GM12878 (cell line): ENCODE results near the gene C12orf60. TPM values are rescaled to one million over a fixed set of nuclear protein-coding genes. Genes with fewer than 3 reads are reported as not detected.

Source experiments
- ATAC-seq: fragments of 200-7000 bp; cut with Tn5 transposase; 3 replicates; pipeline ENCODE4 v1.9.1; 2020; ENCODE audit warnings: mild to moderate bottlenecking, moderate library complexity
- BruUV-seq: library from RNA; stranded (reverse); fragments of 400-500 nt; replicated peaks from 2 replicates; lab custom pipeline; 2021; lab: Mats Ljungman, UMichigan
- CTCF ChIA-PET: fragments of 300-600 bp; sonication (Branson Sonifier 250); formaldehyde crosslinking; extraction: SDS; loops from one replicate; lab custom pipeline; 2021; ENCODE audit warnings: inconsistent platforms; lab: Yijun Ruan, JAX
- POLR2A ChIA-PET: fragments of 350-600 bp; formaldehyde crosslinking; extraction: SDS; loops from one replicate; lab custom pipeline; 2021; ENCODE audit warnings: inconsistent platforms; lab: Charles Lee
- RAD21 ChIA-PET: fragments of 300-600 bp; sonication (Branson Sonifier 250); formaldehyde crosslinking; loops from one replicate; lab custom pipeline; 2023; ENCODE audit warnings: antibody characterized with exemption; ENCODE audit not compliant: unreplicated experiment; lab: Charles Lee
- SMC1A ChIA-PET: fragments of 300-600 bp; sonication (Branson Sonifier 250); formaldehyde crosslinking; loops from one replicate; lab custom pipeline; 2023; ENCODE audit not compliant: unreplicated experiment, uncharacterized antibody; lab: Charles Lee
- DNase-seq: peaks from one replicate; pipeline ENCODE4 v3.0.0-alpha.2; 2011; ENCODE audit warnings: low read depth, low spot score
- FAIRE-seq: peaks from 3 replicates; lab custom pipeline; 2011; peaks lifted over from hg19 to GRCh38; lab: Jason Lieb, UNC
- H2AFZ ChIP-seq: 2 replicates; pipeline ENCODE4 v1.6.0; 2011; ENCODE audit warnings: low read depth, low read length, control low read depth; ENCODE audit not compliant: control insufficient read depth
- H3K27ac ChIP-seq: 2 replicates; pipeline ENCODE4 v1.5.1; 2011; ENCODE audit warnings: control low read depth; ENCODE audit not compliant: control insufficient read depth, insufficient read depth
- H3K27me3 ChIP-seq, 2 experiments: replicated peaks in 1 of 2; 2 replicates each; pipeline versions ENCODE4 v1.6.0 to v1.6.1; 2011; ENCODE audit warnings: low read length in 1 of 2; ENCODE audit not compliant: control insufficient read depth in 2 of 2, insufficient read depth in 2 of 2
- H3K36me3 ChIP-seq, 2 experiments: 2 replicates each; pipeline ENCODE4 v1.5.1; 2011; ENCODE audit warnings: low read length in 1 of 2; ENCODE audit not compliant: control insufficient read depth in 2 of 2, insufficient read depth in 2 of 2
- H3K4me1 ChIP-seq: 2 replicates; pipeline ENCODE4 v1.6.1; 2011; ENCODE audit warnings: mild to moderate bottlenecking, low read length, moderate library complexity, mixed read lengths; ENCODE audit not compliant: control insufficient read depth, insufficient read depth
- H3K4me2 ChIP-seq: 2 replicates; pipeline ENCODE4 v1.6.0; 2011; ENCODE audit warnings: control low read depth; ENCODE audit not compliant: control insufficient read depth, insufficient read depth
- H3K4me3 ChIP-seq: fragments of 200-600 bp; sonication (generic); 2 replicates; pipeline ENCODE4 v1.5.1; 2016
- H3K79me2 ChIP-seq: 2 replicates; pipeline ENCODE4 v1.6.0; 2011; ENCODE audit warnings: low read length; ENCODE audit not compliant: control insufficient read depth, insufficient read depth
- H3K9ac ChIP-seq: 2 replicates; pipeline ENCODE4 v1.8.0; 2011; ENCODE audit warnings: low read length, control low read depth, mixed read lengths; ENCODE audit not compliant: control insufficient read depth, insufficient read depth
- H3K9me3 ChIP-seq: replicated peaks from 3 replicates; pipeline ENCODE4 v1.5.1; 2011; ENCODE audit warnings: mild to moderate bottlenecking, low read length; ENCODE audit not compliant: control insufficient read depth, insufficient read depth
- H4K20me1 ChIP-seq: 2 replicates; pipeline ENCODE4 v1.6.0; 2011; ENCODE audit not compliant: control insufficient read depth, insufficient read depth
- BHLHE40 ChIP-seq, 2 experiments: fragments of 450-650 bp in 1 of 2; IDR thresholded peaks; 2 replicates each; pipeline ENCODE4 v1.6.1; 2011 to 2017; ENCODE audit warnings: low read depth in 2 of 2, borderline replicate concordance in 1 of 2, improper control_type of control experiment in 1 of 2, low read length in 1 of 2, mild to moderate bottlenecking in 1 of 2
- JUNB ChIP-seq: IDR thresholded peaks from 2 replicates; pipeline ENCODE4 v1.6.1; 2016; ENCODE audit warnings: antibody characterized with exemption, mild to moderate bottlenecking
- MTA2 ChIP-seq: fragments of 450-650 bp; IDR thresholded peaks from 2 replicates; pipeline ENCODE4 v1.6.1; 2016; ENCODE audit warnings: low read depth, mild to moderate bottlenecking, moderate library complexity
- RUNX3 ChIP-seq: IDR thresholded peaks from 2 replicates; pipeline ENCODE4 v1.6.1; 2012; ENCODE audit warnings: low read length, inconsistent platforms
- SMARCA5 ChIP-seq: fragments of 450-650 bp; IDR thresholded peaks from 2 replicates; pipeline ENCODE4 v1.6.1; 2017; ENCODE audit warnings: mild to moderate bottlenecking
- in situ Hi-C: fragments of 300-500 bp; cut with MboI; formaldehyde crosslinking; loops from 9 replicates; pipeline ENCODE4 v1.14.3; 2018; ENCODE audit warnings: mixed read lengths
- intact Hi-C: fragments of 100-400 bp; cut with micrococcal nuclease; formaldehyde crosslinking; loops from one replicate; pipeline ENCODE4 v1.14.2; 2022; ENCODE audit not compliant: unreplicated experiment
- polyA plus RNA-seq, 11 experiments: library from polyadenylated mRNA; depleted of rRNA in 4 of 11; unstranded in 6 of 11; stranded (reverse) in 5 of 11; fragments of >200 nt; fragmentation: Nextera tagmentation in 4 of 11; fragmentation: Illumina TruSeq in 1 of 11; extraction: Ambion mirVana in 4 of 11; extraction: Trizol in 1 of 11; gene quantifications; 1 replicate in 1 of 11; 2 replicates in 10 of 11; pipeline versions ENCODE4 v1.2.1 to v1.2.3, GENCODE V29; 2011 to 2016; ENCODE audit warnings: inconsistent platforms in 2 of 11, missing spikeins in 2 of 11, low read depth in 1 of 11
- total RNA-seq, 4 experiments: library from RNA; depleted of rRNA in 3 of 4; stranded (reverse); fragments of >200 nt in 3 of 4; fragmentation: Illumina TruSeq in 1 of 4; extraction: Trizol in 1 of 4; gene quantifications; 2 replicates each; pipeline versions ENCODE4 v1.2.1 to v1.2.3, GENCODE V29; 2013 to 2021
- TF ChIP-seq, protein P1 (sequence below): fragments of 450-650 bp; IDR thresholded peaks from 2 replicates; pipeline ENCODE4 v1.6.1; 2016; ENCODE audit warnings: mild to moderate bottlenecking
- TF ChIP-seq, protein P2 (sequence below): IDR thresholded peaks from 2 replicates; pipeline ENCODE4 v1.6.1; 2012; ENCODE audit warnings: low read length, inconsistent platforms
- TF ChIP-seq, protein P3 (sequence below): IDR thresholded peaks from 2 replicates; pipeline ENCODE4 v1.6.1; 2011; ENCODE audit warnings: borderline replicate concordance, low read depth, mild to moderate bottlenecking, moderate library complexity, low read length; ENCODE audit not compliant: insufficient read depth, poor library complexity, severe bottlenecking

The C12orf60 gene
- total and polyA plus RNA-seq, 10 of the 15 experiments (the other 5 are each of a cell fraction or from before 2014, with no cell fraction given): 1.8 to 7.2 (median 3.2) TPM

DNA sequence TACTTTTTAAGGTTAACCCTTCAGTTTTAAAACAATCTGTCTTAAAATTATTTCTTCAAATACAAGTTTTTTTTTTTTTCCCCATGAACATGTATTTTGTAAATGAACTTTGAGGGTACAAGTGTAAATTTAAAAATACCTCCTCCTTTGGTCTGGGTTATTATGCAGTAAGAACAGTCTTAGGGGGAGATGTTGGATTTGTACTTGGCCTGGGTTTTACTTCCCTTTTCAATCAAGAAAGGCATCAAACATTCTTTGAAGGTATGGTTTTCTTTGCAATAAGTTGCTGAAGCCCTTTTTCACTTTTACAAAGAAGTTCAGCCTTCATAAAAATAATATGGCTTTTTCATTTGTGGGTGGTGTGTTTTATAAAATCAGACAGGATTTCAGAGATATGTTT is 20.7 kb upstream of the C12orf60 start:
- peak; percentile 74 for ATAC-seq
- Histone ChIP-seq H3K9me3 (no peaks in the 10 kb centered on the region), H3K79me2 (no peaks in the 10 kb centered on the region), H3K27me3 (no peaks in the 10 kb centered on the region), H3K27ac (no peak overlapping the region), H3K4me3 (no peak overlapping the region), H3K36me3 (peaks cover 0 to 1% of the 10 kb centered on the region in 2 experiments; a peak in 1 of 4 replicates), H3K4me2 (no peak overlapping the region), H3K9ac (no peak overlapping the region), H3K4me1 (no peaks in the 10 kb centered on the region), H4K20me1 (no peaks in the 10 kb centered on the region), H2AFZ (no peak overlapping the region)
- TF ChIP-seq, protein P1, sequence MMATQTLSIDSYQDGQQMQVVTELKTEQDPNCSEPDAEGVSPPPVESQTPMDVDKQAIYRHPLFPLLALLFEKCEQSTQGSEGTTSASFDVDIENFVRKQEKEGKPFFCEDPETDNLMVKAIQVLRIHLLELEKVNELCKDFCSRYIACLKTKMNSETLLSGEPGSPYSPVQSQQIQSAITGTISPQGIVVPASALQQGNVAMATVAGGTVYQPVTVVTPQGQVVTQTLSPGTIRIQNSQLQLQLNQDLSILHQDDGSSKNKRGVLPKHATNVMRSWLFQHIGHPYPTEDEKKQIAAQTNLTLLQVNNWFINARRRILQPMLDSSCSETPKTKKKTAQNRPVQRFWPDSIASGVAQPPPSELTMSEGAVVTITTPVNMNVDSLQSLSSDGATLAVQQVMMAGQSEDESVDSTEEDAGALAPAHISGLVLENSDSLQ: peak; percentile 11; the same call in 1 of the 2 replicates
- TF ChIP-seq, protein P2, sequence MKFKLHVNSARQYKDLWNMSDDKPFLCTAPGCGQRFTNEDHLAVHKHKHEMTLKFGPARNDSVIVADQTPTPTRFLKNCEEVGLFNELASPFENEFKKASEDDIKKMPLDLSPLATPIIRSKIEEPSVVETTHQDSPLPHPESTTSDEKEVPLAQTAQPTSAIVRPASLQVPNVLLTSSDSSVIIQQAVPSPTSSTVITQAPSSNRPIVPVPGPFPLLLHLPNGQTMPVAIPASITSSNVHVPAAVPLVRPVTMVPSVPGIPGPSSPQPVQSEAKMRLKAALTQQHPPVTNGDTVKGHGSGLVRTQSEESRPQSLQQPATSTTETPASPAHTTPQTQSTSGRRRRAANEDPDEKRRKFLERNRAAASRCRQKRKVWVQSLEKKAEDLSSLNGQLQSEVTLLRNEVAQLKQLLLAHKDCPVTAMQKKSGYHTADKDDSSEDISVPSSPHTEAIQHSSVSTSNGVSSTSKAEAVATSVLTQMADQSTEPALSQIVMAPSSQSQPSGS: peak; percentile 39; the same call in 1 of the 2 replicates
- TF ChIP-seq BHLHE40 (IDR thresholded peaks at IDR 0.05; ENCODE audit: borderline replicate concordance in 1 of 2, low read depth in 2 of 2, low read length in 1 of 2): no peak
- 0 out of 2 replicates have a peak, but pooled peaks have one; percentile 10 for TF ChIP-seq JUNB
- peak; percentile 15; the same call in 1 of the 2 replicates for TF ChIP-seq MTA2
- TF ChIP-seq RUNX3: 0 out of 2 replicates have a peak, but pooled peaks have one; percentile 18
- TF ChIP-seq, protein P3, sequence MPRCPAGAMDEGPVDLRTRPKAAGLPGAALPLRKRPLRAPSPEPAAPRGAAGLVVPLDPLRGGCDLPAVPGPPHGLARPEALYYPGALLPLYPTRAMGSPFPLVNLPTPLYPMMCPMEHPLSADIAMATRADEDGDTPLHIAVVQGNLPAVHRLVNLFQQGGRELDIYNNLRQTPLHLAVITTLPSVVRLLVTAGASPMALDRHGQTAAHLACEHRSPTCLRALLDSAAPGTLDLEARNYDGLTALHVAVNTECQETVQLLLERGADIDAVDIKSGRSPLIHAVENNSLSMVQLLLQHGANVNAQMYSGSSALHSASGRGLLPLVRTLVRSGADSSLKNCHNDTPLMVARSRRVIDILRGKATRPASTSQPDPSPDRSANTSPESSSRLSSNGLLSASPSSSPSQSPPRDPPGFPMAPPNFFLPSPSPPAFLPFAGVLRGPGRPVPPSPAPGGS: no peak
- TF ChIP-seq SMARCA5: peak; percentile 43; the same call in 1 of the 2 replicates
- no TSS peak for BruUV-seq
- in situ Hi-C loops: loop anchor here (25.0 kb wide), 2 partner anchors 1105 to 1970 kb away; partner anchors contain the start of genes DDX47 and STRAP
- CTCF ChIA-PET: interaction anchor here (1.0 to 1.8 kb wide), 5 partner anchors 9 to 213 kb away, joined by 3 to 5 read pairs (median 3); partner anchors contain the start of gene C12orf60
- RAD21 ChIA-PET: interaction anchor here (0.7 to 1.1 kb wide), 2 partner anchors 12 to 20 kb away, joined by 3 to 6 read pairs; partner anchors contain the start of genes C12orf60 and WBP11
- SMC1A ChIA-PET: interaction anchor here (1.5 to 3.4 kb wide), 6 partner anchors 10 to 213 kb away, joined by 4 to 17 read pairs (median 11); partner anchors contain the start of genes C12orf60 and WBP11
- POLR2A ChIA-PET: interaction anchor here (1.0 to 1.9 kb wide), 4 partner anchors 9 to 22 kb away, joined by 3 to 4 read pairs (median 4); a partner anchor contains a TSS
- intact Hi-C loops: no loop called here
- no peak for DNase-seq
- no peak for FAIRE-seq
